Stimulated activated CD8-positive, alpha-beta memory T cell treated with anti-CD3 and anti-CD28 coated beads, Interleukin-15, amount 100 ng/mL, for 4 hours (primary cell): Measurements from ENCODE around the gene MACROD2.
"Not testable (repeated sequence)": the region's sequence is repeated elsewhere in the genome, so short reads cannot be mapped to it uniquely, and the experiment has no call there.

ENCODE experiments used
- DNase-seq, 2 donors: peaks; one replicate each; pipeline ENCODE4 v3.0.0-alpha.2; 2020; ENCODE audit warnings: low read depth in 2 of 2

Gene MACROD2

DNA sequence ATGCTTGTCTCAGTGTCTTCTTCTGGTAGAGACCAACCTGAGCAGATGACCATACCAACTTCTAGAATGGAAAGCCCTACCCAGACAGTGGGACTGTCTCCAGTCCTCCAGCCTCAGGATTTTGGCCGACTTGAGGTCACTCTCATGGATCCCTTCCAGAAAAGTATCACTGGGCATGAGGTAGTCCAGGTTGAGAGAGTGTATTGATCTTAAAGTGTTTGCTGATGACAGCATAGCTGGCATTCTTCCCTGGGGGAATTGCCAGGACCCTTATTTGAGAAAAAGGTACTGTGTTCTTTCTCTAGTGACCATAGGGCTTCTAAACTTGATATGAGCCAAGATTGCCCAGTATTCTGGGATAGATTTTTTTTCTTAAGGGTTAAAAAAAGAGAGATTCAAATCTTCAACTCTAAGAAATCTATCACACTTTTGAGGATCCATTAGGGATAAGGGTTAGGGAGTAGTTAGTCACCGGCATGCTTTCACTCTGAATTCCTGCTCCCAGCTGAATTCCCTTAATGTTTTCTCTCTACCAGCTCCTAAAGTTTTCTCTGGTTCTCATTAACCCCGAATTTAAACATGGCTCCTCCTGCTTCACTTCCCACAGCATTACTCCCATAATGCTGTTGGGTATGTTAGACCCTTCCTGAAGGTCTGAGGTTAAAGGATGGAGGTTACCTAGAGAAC, 415.7 kb downstream of the MACROD2 start:
- no peak for DNase-seq

GRCh38 chr20:14412065-14412681, 416.9 kb downstream of the MACROD2 start:
- no peak for DNase-seq

DNA sequence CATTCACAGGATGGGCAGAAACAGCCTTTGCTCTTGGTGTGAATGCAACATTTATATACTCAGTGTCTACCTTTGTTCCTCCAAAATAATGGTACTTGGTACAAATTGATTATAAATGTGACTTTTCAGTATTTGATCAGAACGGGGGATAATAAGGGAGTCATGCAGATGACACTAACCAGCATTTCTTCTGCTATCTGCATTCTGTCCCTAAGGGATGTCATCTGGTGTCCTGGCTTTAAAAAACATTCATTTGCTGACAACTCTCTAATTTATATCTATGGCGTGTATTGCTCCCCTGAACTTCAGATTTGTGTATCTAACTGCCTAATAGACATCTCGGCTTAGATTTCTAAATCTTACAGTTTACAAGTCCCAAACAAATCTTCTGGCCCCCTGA, 418.5 kb downstream of the MACROD2 start:
- no peak for DNase-seq

DNA sequence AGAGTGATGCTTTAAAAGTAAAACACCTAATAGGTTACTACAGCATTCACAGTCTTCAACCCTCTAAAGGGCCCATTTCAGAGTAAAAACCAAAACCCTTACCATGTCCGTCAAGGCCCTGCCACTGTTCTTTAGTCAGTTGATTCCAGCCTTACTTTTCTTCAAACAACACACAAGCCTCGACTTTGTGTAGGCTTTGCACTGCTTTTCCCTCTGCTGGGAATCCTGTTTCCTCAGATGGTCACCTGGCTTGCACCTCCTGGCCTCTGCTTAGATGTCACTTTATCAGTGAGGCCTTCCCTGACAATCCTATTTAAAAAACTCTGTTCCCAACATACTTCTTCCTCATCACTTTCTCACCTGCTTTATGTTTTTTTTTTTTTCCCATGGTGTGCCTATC, 419.2 kb downstream of the MACROD2 start:
- DNase-seq: no peak

DNA sequence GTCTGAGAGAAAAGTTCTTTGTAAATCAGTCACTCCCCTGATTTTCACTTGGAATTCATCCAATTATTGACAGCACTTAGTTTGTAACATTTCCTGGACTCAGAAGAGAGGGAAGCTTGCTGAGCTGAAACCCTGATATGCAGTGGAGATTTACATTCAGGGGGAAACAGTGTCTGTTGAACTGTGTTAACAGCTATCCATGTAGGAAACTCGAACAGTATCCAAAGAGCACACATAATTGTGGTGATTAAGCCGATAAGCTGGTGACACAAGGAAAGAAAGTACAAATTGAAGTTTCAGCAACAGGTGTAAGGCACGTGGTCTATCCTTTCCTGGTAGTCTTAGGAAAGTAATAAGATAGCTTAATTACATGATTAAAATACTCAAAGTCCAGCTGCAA, 420.2 kb downstream of the MACROD2 start:
- no peak for DNase-seq

- DNase-seq: no peak
These were observed 423.1 kb downstream of the MACROD2 start for GRCh38 chr20:14418376-14418775.

GRCh38 chr20:14422892-14423291, 427.6 kb downstream of the MACROD2 start:
- DNase-seq: no peak

DNA sequence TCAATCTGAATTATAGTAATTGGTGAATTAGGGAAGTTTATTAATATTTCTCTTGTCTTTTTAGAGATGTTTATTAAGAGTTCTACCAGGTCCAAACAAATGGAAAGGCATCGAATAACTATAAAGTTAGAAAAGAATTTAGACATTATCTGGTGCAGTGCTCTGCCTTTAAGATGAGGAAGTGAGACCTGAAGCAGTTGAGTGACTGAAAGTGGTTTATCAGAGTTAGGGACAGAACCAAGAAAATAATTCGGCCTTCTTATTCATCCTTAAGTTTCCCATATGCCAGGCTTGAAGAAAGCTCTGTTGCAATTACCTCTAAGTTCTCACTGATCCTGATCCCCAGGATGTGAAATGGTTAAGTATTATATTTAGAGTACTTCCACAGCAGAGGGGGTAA, 436.3 kb downstream of the MACROD2 start:
- no peak for DNase-seq

GRCh38 chr20:14432085-14432484, 436.8 kb downstream of the MACROD2 start:
- no peak for DNase-seq

DNA sequence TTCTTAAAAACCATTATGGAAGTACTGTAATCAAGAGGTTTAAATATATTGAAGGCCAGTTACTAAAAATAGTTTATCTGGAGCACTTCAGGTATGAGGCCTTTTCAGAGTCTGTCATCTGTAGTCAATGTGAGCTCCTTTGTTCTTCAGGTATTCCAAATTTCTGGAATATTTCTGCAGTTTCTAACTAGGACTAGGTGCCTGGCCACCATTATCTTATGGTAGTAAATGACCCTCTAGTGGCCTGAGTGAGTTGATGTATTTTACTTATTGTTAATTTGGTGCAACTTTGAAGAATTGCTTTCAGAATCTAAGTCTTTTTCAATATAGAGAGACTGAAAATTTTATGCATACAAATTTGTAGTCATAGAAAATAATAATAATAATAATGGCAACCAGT, 437.3 kb downstream of the MACROD2 start:
- DNase-seq: no peak

DNA sequence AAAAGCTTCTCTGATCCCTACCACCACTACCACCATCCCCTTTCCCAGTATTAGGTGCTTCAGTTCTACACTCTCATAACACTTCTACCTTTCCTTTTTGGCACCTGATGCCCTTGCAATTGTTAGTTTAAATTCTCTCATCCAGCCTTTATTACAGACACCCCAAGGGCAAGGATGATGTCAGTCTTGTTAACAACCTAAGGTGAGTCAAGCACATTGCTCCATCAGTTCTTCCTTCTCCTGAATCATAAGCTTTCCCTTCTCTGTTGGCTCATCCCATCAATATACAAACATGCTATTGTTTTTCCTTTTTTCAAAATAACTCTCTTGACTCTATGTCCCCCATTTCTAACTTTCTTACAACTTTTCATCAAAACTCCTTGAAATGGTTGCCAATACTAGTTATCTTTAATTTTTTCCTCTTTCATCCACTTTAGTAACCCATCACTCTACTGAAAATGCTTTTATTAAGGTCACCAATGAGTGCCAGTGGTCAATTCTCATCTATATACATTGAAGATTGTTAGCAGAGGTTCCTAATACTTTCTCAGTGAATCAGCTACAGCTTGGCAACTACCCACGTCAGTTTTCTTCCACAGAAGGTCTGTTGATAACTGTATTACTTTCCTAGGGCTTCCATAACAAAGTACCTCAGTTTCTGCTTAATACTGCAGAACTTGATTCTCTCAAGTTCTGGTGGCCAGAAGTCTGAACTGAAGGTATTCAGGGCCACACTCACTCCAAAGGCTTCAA, 439.2 kb downstream of the MACROD2 start:
- DNase-seq: no peak

GRCh38 chr20:14441201-14441600, 445.9 kb downstream of the MACROD2 start:
- DNase-seq: no peak

DNA sequence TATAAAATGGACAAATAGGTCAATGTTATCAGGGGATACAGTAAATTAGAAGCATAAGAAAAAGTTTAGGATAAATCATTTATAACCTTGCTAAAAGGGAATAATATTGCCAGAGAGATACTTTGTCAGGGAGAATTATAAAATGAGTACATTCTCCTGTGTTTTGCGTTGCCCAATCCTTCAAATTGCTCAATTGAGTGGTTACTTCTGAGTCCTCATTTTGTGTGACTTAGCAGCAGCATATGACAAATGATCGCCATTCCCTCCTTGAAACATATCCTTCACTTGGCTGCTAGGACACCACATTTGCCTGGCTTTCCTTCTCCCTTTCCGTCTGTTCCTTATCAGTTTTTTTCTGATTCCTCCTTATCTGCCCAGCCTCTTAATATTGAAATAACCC, 448.8 kb downstream of the MACROD2 start:
- DNase-seq: no peak

GRCh38 chr20:14445310-14445709, 450.0 kb downstream of the MACROD2 start:
- no peak for DNase-seq

GRCh38 chr20:14445902-14446301, 450.6 kb downstream of the MACROD2 start:
- DNase-seq: no peak

DNA sequence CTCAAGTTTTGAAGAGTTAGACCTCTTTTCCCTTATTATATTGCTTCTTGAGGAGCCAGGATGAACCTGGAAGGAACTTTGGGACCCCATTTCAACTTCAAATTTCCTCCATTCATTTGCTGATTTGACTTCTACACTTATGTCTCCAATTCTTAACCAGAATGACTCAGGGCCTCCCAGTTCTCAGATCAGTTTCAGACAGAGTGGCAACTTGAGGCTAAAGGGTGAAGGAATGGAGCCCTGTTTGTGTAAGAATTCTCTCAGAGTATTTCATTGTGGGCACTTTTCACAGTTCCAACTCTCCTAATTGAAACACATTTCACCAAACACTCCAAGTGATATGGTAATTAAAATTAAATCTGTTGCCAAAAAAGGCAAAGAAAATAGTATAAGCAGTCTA, 451.1 kb downstream of the MACROD2 start:
- DNase-seq: no peak

DNA sequence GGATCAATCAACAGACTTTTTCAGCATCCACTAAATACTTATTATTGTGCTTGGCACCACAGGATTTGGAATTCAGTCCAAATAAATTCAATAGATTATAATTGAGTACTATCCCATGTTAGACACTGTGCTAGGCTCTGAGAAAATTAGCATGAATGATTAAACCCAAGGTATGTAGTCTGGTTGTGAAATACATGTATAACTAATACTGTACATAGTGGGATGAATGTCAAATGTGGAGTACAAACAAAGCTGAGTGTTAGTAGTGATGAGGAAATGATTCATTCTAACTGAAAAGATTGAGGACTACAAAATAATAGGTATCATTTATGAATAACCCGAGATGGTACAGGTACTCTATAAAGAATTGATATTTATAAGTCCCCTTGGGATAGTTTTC, 454.0 kb downstream of the MACROD2 start:
- DNase-seq: no peak

DNA sequence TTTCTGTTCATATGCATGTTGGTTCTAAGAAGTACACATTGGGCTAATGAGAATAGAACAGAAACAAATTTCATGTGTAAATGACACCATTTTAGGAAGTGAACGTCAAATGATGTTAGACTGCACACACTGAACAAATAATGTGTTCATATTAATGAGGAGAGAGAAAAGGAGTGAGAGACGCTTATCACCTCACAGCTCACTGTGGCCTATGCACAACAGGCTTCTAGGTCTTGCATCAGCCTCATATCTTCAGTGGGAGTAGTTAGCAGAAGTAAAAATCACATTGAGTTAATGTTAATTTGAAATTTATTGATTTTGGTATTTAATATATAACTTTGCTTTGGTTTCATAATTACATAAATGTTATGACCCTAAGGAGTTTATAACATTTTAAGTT, 454.9 kb downstream of the MACROD2 start:
- DNase-seq: no peak

DNA sequence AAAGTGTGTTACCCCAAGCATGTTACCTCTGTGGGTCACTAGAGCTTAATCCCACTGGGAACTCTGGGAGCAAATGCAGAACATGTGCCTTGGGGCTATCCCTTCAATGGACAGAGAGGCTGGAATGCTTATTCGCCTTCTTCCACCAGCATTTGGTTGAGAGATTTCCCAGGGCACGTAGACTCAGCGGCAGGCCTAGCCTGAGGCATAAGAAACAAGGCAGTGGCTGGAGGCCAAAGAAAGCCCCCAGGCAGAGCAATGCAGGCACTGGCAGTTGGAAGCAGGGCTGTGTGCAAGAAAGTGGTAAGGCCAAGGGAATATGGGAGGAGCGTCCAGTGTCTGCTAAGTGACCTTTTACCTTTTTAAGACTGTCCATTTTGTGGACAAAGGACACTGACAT, 456.1 kb downstream of the MACROD2 start:
- no peak for DNase-seq

DNA sequence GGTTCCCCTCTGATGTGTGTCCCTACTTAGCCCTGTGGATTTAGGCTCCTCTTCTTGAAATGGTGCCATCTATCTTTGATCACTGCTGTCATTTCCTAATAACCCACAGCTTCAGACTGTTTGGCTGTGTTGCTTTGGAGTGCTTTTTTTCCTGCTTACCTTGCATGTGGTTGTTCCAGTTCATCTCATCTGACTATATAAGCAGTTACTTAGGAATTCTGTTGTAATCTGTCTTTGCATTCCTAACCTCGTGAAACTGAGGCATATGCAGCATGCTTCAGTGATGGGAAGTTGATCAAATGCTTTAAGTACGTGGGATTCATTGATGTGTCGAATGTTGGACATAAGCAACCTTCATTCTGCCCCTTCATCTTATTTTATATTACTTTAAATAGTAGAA, 457.9 kb downstream of the MACROD2 start:
- DNase-seq: no peak

- no peak for DNase-seq
These were observed 459.0 kb downstream of the MACROD2 start for GRCh38 chr20:14454296-14454695.

DNA sequence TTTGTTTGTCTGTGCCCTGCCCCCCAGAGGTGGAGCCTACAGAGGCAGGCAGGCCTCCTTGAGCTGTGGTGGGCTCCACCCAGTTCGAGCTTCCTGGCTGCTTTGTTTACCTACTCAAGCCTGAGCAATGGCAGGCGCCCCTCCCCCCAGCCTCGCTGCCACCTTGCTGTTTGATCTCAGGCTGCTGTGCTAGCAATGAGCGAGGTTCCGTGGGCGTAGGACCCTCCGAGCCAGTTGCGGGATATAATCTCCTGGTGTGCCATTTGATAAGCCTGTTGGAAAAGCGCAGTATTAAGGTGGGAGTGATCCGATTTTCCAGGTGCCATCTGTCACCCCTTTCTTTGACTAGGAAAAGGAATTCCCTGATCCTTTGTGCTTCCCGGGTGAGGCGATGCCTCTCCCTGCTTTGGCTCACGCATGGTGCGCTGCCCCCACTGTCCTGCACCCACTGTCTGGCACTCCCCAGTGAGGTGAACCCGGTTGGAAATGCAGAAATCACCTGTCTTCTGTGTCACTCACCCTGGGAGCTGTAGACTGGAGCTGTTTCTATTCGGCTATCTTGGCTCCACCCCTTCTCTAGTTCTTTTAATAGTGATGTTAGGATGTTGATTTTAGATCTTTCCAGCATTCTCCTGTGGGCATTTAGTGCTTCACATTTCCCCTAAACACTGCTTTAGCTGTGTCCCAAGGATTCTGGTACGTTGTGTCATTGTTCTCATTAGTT, 471.9 kb downstream of the MACROD2 start:
- not testable (repeated sequence) for DNase-seq
